HepG2 (cell line): Measurements from ENCODE around the gene JPT2. TPM values are rescaled to one million over a fixed set of nuclear protein-coding genes. Genes with fewer than 3 reads are reported as not detected.

Experiments
- NR3C1 ChIP-seq: sonication (generic); formaldehyde crosslinking; IDR thresholded peaks from 2 replicates; pipeline ENCODE4 v1.4.0; 2020; ENCODE audit warnings: missing genetic modification reagents
- ZNF333 ChIP-seq: sonication (generic); formaldehyde crosslinking; IDR thresholded peaks from 2 replicates; pipeline ENCODE4 v1.4.0; 2020; ENCODE audit warnings: mild to moderate bottlenecking, missing genetic modification reagents, borderline replicate concordance
- ZNF749 ChIP-seq: sonication (generic); formaldehyde crosslinking; IDR thresholded peaks from 2 replicates; pipeline ENCODE4 v1.8.0; 2022; ENCODE audit warnings: mild to moderate bottlenecking, missing genetic modification reagents, moderate library complexity, borderline replicate concordance
- polyA plus RNA-seq, 8 experiments: library from polyadenylated mRNA; depleted of rRNA in 3 of 8; stranded (reverse) in 7 of 8; unstranded in 1 of 8; fragments of >200 nt; fragmentation: Illumina TruSeq in 4 of 8; extraction: Trizol in 4 of 8; gene quantifications; 2 replicates each; pipeline versions ENCODE4 v1.2.1 to v1.2.3, GENCODE V29; 2011 to 2016; ENCODE audit warnings: low read depth in 4 of 8, missing spikeins in 1 of 8, mixed read lengths in 1 of 8; ENCODE audit not compliant: insufficient read depth in 1 of 8
- total RNA-seq, 5 experiments: library from RNA; depleted of rRNA; stranded (reverse); fragments of >200 nt; fragmentation: Illumina TruSeq; extraction: Trizol; gene quantifications; 2 replicates each; pipeline ENCODE4 v1.2.3, GENCODE V29; 2016; ENCODE audit warnings: low read depth in 1 of 5
- TF ChIP-seq, protein P1 (sequence below): sonication (generic); formaldehyde crosslinking; IDR thresholded peaks from 2 replicates; pipeline ENCODE4 v1.5.0; 2020; ENCODE audit warnings: mild to moderate bottlenecking, missing genetic modification reagents, borderline replicate concordance
- TF ChIP-seq, protein P2 (sequence below): sonication (generic); formaldehyde crosslinking; conservative IDR thresholded peaks from 2 replicates; pipeline ENCODE4 v1.8.0; 2022; ENCODE audit warnings: missing genetic modification reagents

Gene JPT2
- total and polyA plus RNA-seq, 2 of the 13 experiments (the other 11 are each of a cell fraction or from before 2014, with no cell fraction given) = 53.5 to 89.4 TPM

DNA sequence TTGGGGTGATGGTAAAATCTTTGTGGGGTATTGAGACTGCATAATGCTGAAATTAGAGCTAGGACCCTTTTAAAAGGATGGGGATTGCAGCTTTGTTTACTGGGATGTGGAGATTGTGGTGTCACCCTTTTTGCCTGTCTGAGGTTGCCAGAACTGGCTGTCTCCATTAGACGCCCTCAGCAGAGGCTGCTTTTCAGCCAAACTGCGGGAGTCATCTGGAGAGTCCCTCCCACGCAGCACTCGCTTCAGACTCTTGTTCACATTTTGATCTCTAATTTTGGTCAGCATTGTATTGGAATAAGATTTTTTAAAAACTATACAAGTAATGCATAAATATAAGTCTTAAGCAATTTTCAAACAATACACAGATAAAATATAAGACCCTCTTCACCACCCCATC, 27.9 kb upstream of the JPT2 start (continued):
- TF ChIP-seq, protein P1, sequence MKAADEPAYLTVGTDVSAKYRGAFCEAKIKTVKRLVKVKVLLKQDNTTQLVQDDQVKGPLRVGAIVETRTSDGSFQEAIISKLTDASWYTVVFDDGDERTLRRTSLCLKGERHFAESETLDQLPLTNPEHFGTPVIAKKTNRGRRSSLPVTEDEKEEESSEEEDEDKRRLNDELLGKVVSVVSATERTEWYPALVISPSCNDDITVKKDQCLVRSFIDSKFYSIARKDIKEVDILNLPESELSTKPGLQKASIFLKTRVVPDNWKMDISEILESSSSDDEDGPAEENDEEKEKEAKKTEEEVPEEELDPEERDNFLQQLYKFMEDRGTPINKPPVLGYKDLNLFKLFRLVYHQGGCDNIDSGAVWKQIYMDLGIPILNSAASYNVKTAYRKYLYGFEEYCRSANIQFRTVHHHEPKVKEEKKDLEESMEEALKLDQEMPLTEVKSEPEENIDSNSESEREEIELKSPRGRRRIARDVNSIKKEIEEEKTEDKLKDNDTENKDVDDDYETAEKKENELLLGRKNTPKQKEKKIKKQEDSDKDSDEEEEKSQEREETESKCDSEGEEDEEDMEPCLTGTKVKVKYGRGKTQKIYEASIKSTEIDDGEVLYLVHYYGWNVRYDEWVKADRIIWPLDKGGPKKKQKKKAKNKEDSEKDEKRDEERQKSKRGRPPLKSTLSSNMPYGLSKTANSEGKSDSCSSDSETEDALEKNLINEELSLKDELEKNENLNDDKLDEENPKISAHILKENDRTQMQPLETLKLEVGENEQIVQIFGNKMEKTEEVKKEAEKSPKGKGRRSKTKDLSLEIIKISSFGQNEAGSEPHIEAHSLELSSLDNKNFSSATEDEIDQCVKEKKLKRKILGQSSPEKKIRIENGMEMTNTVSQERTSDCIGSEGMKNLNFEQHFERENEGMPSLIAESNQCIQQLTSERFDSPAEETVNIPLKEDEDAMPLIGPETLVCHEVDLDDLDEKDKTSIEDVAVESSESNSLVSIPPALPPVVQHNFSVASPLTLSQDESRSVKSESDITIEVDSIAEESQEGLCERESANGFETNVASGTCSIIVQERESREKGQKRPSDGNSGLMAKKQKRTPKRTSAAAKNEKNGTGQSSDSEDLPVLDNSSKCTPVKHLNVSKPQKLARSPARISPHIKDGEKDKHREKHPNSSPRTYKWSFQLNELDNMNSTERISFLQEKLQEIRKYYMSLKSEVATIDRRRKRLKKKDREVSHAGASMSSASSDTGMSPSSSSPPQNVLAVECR (CRISPR knock-in tag) = no peak
- TF ChIP-seq NR3C1 (CRISPR knock-in tag) (no peak), ZNF749 (CRISPR knock-in tag) (no peak), ZNF333 (CRISPR knock-in tag) (no peak)
- TF ChIP-seq, protein P2, sequence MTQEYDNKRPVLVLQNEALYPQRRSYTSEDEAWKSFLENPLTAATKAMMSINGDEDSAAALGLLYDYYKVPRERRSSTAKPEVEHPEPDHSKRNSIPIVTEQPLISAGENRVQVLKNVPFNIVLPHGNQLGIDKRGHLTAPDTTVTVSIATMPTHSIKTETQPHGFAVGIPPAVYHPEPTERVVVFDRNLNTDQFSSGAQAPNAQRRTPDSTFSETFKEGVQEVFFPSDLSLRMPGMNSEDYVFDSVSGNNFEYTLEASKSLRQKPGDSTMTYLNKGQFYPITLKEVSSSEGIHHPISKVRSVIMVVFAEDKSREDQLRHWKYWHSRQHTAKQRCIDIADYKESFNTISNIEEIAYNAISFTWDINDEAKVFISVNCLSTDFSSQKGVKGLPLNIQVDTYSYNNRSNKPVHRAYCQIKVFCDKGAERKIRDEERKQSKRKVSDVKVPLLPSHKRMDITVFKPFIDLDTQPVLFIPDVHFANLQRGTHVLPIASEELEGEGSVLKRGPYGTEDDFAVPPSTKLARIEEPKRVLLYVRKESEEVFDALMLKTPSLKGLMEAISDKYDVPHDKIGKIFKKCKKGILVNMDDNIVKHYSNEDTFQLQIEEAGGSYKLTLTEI (CRISPR knock-in tag) = no peak
